NOMO-1 treated with DMSO at 0.1 percent for 48 hours (cell line): ENCODE results near the gene SGIP1.
A peak's percentile ranks its signal among the peaks of the same experiment; 100 is the strongest.
"Not testable (repeated sequence)": the region's sequence is repeated elsewhere in the genome, so short reads cannot be mapped to it uniquely, and the experiment has no call there.

Experiments
- DNase-seq: peaks from one replicate; lab custom pipeline; 2025; ENCODE audit not compliant: unreplicated experiment; lab: John Stamatoyannopoulos, UW

The SGIP1 gene

GRCh38 chr1:66552829-66553228 lies 18.9 kb downstream of the SGIP1 start:
- DNase-seq = no peak

- no peak for DNase-seq
These were observed 19.9 kb downstream of the SGIP1 start for GRCh38 chr1:66553846-66554245.

DNA sequence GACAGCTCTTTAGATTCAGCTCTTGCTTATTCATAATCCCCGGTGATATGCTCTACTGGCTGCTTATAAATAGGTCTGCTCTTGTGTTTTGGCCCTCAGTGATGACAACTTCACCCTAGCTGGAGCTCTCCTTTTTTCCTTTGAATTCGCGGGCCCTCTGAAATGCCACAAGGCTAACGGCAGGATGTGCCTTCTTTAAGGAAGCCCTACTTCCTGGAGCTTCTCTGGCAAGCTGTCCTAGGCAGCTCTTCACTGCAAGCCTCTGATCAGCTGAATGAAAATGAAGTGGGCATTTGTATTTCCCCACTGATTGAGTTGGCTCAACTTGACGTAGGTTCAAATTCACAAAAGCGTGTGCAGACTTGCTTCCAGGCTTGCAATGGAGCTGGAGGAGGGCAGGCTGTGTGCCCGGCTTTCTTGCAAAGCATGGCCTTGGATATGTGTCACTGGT lies 22.2 kb downstream of the SGIP1 start:
- DNase-seq = no peak

GRCh38 chr1:66557157-66557556 lies 23.2 kb downstream of the SGIP1 start:
- no peak for DNase-seq

DNA sequence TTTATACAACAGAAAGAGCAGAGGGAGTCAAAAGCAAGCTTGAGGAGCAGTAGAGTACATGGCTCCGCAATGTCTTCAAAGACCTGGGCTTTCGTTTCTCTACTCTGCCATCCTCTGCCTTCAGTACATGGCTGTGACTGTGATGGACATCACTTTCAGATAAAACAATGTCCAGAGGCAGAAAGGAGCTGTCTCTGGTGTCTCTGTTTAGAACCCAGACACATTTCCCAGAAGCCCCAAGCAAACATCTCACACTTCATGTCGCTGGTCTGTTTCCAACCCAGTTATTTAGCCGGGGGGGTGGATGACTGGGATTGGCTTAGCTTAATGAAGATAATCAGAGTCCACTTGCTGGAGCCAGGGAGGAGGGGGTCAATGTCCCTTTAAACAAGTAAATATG lies 25.6 kb downstream of the SGIP1 start:
- no peak for DNase-seq

GRCh38 chr1:66562561-66562960 lies 28.6 kb downstream of the SGIP1 start:
- no peak for DNase-seq

GRCh38 chr1:66563094-66563800 lies 29.3 kb downstream of the SGIP1 start:
- no peak for DNase-seq

DNA sequence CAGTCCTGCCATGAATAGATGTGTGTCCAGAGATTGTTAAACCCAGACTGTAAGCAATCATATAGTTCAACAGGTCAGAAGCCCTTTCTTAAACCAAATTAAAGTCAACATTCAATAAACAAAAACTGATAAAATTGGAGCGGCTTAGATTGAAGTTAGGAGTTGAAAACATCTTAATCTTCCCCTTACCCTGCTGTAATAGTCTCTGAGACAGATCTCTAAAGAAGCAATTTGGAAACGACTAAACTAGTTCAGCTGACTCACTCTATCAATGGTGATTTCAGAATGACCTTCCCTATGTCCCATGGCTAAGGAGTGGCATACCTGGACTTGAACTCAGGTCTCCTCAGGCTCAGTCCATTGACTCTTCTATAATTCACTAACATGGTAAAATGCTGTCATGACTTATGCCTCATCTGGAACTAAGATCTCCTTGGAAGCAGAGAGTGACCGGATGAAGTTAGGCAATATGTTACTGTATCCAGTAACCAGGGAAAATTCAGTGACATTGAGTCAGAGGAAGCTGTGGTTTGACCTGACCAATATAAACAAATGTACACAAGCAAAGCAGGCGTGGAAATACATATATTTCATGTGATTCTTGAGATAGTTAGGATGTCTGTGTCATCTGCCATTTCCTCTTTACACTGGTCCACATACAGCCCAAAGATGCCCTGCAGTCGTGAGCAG lies 30.1 kb downstream of the SGIP1 start:
- peak; percentile 50 for DNase-seq

GRCh38 chr1:66570196-66570595 lies 36.2 kb downstream of the SGIP1 start:
- DNase-seq = no peak

GRCh38 chr1:66571789-66572188 lies 37.8 kb downstream of the SGIP1 start:
- DNase-seq = no peak

DNA sequence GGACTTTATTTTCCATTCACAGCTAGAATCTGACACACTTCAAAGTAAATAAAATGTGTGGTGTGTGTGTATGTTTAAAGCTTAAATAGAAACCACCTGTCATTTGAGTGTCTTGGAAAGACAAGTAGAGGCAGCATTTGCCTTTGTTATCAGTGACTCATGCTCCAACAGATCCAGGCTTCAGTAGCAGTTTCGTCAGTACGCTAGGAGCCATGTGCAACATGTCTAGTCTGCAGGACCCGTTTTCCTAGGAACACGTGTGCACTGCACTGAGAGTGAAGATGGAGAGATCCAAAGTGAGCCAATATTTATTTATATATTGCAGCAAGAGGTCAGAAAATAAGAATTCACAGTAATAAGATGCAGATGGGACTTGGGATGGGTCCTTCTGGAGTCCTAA lies 41.8 kb downstream of the SGIP1 start:
- no peak for DNase-seq

DNA sequence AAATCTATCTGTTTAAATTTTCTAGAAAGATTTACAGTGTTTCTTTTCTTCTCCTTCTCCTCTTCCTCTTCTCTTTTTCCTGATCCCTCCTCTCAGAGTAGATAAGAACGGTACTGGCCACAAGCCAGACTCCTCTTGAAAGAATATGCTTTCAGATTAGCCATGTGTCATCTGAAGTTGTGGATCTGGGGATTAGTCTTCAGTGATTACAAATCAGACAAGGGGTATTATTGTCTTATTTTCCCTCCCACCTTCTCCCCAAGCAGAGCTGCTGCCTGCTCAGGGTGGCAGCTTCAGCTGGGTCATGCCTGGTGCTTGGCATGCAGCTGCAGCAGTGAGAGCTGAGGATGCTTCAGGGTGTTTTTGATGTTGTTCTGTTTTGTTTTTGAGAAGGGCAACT lies 42.7 kb downstream of the SGIP1 start:
- DNase-seq = no peak

DNA sequence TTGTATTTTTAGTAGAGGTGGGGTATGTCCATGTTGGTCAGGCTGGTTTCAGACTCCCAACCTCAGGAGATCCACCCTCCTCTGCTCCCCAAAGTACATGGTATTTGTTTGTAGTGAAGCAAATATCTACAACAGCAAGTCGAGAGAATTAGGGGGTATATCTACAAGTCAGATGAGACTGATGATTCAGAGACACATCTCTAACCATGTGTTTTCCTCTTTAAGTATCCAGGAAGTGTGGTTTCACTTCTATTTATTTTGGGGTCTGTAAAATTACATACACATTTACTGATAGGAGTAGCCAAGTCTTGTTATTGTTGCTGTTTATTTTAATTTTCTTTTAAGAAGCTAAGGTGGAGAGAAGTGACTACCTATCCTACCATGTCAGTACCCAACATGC lies 44.9 kb downstream of the SGIP1 start:
- DNase-seq = no peak

- peak; percentile 10 for DNase-seq
These were observed 46.1 kb downstream of the SGIP1 start for GRCh38 chr1:66580081-66580480.

DNA sequence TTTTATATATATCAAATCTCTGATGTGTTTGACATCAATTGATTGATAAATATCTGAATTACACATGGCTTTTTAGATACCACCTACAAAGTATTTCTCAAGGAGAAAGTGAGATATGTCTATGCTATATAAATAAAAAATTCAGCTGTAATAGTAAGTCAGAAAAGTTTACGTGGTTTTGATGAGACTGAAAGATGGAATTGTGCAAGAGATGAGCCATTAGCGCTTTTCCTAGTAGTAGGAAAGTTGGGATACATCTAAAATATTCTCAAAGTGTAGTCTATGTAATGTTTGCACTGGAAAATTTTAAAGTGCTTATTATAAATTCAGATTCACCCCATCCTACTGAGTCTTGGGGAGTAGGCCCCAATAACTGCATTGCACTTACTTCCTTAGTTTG lies 49.1 kb downstream of the SGIP1 start:
- no peak for DNase-seq

GRCh38 chr1:66585002-66585401 lies 51.0 kb downstream of the SGIP1 start:
- no peak for DNase-seq

DNA sequence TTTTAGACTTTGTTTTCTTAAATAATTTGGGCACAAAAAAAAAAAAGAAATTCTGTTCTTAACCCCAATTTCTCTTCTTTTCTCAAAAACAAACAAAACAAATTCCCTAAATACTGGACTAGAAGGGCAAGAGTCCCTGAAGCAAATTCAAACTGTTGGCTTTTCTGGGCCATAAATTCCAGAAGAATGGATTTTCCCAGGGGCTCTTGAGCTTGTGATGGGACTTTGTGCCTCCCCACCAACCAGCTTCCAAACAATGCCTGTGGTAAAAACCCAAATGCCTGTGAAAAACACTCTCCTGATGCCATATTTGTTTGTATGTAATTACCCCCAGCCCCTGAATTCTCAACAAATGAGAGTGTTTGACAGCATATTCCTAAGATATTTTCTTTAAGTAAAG lies 55.4 kb downstream of the SGIP1 start:
- no peak for DNase-seq

- not testable (repeated sequence) for DNase-seq
These were observed 58.2 kb downstream of the SGIP1 start for GRCh38 chr1:66592106-66592507.

GRCh38 chr1:66596191-66596590 lies 62.2 kb downstream of the SGIP1 start:
- DNase-seq = no peak

DNA sequence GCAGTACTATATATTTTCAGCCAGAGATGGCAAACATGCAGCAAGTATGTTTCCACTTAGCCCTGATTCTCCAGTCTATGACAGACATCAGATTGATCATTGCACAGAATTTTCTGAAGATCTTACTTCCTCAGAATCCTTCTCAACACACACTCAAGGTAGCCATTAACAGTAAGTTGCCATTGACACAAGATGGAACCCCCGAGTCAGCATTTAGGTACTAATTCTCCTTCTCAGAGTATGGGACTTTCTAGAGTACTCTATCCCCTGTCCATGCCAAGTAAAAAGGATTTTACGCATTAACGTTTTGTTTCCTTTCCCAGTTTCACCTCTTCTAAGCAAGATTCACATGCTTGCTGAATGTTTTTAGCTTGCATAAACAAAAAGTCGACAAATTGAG lies 63.5 kb downstream of the SGIP1 start:
- no peak for DNase-seq

DNA sequence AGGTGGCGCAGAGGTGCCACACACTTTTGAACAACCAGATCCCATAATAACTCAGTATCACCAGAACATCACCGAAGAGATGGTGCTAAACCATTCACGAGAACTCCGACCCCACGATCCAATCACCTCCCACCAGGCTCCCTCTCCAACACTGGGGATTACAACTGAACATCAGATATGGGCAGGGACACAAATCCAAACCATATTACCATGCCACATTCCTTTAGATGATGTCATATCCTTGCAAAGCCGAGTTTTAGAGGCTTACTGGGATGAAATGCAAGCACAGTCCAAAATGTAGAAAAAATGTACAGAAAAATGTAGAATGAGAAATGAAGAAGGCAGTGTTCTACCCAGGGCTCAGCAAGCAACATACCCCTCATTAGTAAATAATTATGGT lies 64.7 kb downstream of the SGIP1 start:
- DNase-seq = no peak

DNA sequence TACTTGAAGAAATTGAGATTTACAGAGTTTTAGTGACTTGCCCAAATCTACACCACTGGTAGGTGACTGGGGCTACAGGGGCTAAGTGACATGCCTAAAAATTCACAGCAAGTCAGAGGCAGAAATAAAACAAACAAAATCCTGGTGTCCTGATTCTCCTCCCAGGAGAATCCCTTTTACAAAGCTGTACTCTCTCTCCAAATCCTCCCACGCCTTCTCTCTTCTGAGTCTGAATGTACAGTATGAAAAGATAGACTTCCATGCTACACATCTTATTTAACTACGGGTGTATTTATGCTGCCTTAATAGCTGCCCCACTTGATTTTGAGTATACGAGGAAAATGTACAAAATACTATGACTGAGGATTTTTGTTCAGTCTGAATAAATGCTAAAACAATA lies 65.4 kb downstream of the SGIP1 start:
- DNase-seq = no peak
